ENCODE measurements around the gene CTNNBIP1.

The CTNNBIP1 gene

DNA sequence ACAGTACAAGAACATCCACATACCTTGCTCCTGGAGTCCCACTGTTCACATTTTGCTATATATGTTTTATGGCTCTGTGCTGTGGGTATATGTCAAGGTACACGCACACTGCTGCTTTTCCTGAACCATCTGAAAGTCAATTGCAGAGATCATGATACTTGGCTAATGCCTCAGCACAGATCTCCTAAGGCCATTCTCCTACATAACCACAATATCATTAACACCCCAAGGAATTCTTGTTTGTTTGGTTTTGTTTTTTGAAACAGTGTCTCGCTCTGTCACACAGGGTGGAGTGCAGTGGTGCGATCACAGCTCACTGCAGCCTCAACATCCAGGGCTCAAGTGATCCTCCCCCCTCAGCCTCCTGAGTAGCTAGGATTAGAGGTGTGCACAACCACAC, 16.0 kb downstream of the CTNNBIP1 start:
- TF ChIP-seq, protein P1, sequence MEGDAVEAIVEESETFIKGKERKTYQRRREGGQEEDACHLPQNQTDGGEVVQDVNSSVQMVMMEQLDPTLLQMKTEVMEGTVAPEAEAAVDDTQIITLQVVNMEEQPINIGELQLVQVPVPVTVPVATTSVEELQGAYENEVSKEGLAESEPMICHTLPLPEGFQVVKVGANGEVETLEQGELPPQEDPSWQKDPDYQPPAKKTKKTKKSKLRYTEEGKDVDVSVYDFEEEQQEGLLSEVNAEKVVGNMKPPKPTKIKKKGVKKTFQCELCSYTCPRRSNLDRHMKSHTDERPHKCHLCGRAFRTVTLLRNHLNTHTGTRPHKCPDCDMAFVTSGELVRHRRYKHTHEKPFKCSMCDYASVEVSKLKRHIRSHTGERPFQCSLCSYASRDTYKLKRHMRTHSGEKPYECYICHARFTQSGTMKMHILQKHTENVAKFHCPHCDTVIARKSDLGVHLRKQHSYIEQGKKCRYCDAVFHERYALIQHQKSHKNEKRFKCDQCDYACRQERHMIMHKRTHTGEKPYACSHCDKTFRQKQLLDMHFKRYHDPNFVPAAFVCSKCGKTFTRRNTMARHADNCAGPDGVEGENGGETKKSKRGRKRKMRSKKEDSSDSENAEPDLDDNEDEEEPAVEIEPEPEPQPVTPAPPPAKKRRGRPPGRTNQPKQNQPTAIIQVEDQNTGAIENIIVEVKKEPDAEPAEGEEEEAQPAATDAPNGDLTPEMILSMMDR (IDR thresholded peaks at IDR 0.05; ENCODE audit: extremely low read depth, insufficient read depth, missing control alignments), result no peak
- DNase-seq (ENCODE audit: low spot score), result no peak

DNA sequence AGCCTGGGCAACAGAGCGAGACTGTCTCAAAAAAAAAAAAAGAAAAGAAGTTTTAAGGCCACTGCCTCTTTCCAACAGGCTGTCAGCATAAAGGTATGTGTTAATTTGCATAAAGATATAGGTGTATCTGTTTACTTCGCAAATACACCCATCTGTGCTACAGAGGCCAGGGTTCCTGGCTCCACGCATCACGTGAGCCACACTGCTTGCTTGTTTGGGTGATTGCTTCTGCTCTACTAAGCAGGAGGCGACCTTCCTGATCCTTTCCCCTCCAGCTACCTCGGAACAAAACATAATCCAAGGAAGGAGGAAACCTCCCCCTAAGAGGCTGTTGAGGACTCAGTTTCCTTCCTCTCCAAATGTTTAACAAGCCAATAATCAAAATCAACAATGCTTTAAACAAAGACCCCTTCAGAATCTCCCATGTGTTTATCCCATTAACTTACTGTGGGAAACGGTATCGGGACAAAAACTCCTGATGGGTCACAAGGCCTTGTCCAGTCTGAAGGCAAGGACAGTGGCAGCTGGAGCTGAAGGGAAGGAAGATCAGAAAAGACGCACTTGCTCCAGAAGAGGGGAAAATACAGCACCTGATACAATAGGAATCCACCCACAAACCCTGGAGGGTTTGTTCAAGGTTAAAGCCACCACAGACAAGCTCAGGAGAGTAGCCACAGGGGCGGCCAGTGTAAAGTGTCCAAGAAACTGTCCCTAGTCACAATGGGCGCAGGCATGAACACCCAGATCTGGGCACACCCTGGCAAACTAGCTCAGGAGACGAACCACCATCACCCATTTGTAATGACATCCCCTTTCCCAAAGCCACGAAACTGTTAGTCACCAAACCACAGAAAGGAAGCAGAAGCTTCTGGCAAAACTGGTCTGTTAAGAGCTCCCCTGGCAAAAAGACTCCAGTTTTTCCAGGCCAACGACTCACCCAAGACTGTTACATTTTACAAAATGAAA, 17.2 kb downstream of the CTNNBIP1 start:
- no peak for DNase-seq (ENCODE audit: low spot score)
- in situ Hi-C loops (cut with MboI; ENCODE audit: low pct_unique_long_range_greater_than_20kb, low sequenced_read_pairs, unreplicated experiment), result no loop called here
- TF ChIP-seq, protein P1 (IDR thresholded peaks at IDR 0.05; ENCODE audit: extremely low read depth, insufficient read depth, missing control alignments), result no peak

More for the DNA sequence above, 16.0 kb downstream of the CTNNBIP1 start:
- in situ Hi-C loops (cut with MboI; ENCODE audit: low pct_unique_long_range_greater_than_20kb, low sequenced_read_pairs, unreplicated experiment), result no loop called here

DNA sequence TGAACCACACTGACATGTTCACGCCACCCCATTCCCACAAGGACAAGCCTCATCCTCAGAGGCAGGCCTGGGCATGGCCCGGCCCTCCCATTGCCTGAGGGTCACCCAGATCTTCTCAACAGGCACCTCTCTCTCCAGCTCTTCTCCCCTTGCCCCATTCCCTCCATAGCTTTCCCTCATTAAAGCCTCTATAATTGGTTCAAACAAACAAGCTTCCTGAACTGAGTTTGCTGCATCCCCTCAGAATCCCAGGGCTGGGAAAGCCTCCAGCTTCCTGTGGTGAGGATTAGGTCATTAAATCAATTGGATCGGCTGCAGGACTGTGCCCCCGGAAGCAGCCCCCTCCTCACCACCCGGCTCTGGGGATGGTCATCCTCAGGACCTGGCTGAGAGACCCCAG, 18.9 kb downstream of the CTNNBIP1 start:
- TF ChIP-seq, protein P1 (IDR thresholded peaks at IDR 0.05; ENCODE audit: extremely low read depth, insufficient read depth, missing control alignments), result no peak
- in situ Hi-C loops (cut with MboI; ENCODE audit: low pct_unique_long_range_greater_than_20kb, low sequenced_read_pairs, unreplicated experiment), result no loop called here
- no peak for DNase-seq (ENCODE audit: low spot score)

DNA sequence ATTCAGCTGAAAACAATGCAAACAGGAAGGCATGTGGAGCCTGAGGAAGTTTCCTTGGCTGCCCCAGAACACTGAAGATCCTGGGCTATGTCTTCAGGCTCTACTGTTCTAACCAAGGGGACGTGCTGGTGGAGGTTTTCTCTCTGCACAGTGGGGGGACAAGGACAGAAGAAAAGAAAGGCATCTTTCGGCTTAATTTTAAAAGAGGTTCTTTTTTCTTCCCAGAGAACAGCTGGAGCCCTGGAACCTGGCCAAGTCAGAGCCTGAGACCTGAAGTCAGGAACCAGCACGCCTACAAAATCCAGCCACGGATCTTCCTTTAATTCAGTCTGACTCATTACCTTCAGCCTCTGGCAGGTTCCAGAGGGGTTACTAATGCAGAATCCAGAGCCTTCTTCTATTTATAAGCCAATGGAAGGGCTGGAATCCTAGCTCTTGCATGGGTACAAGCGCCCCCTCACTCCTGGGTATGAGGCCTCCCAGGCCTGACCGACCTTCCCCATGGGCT, 19.8 kb downstream of the CTNNBIP1 start:
- TF ChIP-seq, protein P1 (IDR thresholded peaks at IDR 0.05; ENCODE audit: extremely low read depth, insufficient read depth, missing control alignments), result no peak
- DNase-seq (ENCODE audit: low spot score), result no peak
- in situ Hi-C loops (cut with MboI; ENCODE audit: low pct_unique_long_range_greater_than_20kb, low sequenced_read_pairs, unreplicated experiment), result no loop called here

DNA sequence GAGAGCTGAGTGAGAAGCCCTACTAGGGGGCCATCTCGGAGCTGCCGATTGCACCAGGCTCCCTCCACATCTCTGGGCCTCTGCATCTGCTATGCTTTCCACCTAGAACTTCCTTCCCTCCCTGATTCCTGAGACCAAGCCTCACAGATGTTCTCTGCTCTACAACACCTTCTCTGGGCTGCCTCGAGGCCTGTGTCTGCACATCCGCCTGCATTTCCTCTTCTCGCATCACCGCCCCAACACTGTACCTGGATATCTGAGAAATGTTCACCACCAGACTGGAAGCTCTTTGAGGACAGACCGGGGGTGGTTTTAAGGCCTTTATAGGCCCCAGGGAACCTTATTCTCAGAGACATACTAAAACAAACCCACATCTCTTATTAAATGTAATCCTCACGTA, 20.7 kb downstream of the CTNNBIP1 start:
- no peak for DNase-seq (ENCODE audit: low spot score)
- TF ChIP-seq, protein P1 (IDR thresholded peaks at IDR 0.05; ENCODE audit: extremely low read depth, insufficient read depth, missing control alignments), result no peak
- in situ Hi-C loops (cut with MboI; ENCODE audit: low pct_unique_long_range_greater_than_20kb, low sequenced_read_pairs, unreplicated experiment), result no loop called here

DNA sequence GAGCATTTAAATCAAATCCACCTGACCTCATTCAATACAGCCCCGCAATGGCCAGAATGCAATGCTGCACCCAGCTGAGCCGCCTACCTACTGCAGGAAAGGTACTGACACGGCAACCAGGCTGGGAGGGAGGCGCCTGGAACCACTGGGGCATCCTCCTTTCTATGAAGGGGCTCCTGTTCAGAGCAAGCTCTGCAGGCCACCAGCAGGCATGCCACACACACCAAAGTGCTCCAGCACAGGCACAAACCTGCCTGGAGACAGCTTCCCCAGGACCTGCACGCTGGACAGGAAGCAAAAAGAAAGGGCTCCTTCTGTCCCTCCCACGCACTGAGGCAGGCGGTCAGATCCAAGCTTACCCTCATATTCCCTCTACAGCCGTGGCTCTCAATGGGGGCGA, 21.2 kb downstream of the CTNNBIP1 start:
- in situ Hi-C loops (cut with MboI; ENCODE audit: low pct_unique_long_range_greater_than_20kb, low sequenced_read_pairs, unreplicated experiment), result no loop called here
- no peak for DNase-seq (ENCODE audit: low spot score)
- TF ChIP-seq, protein P1 (IDR thresholded peaks at IDR 0.05; ENCODE audit: extremely low read depth, insufficient read depth, missing control alignments), result no peak
